SK-N-MC (cell line): ENCODE results near the gene TDP1.

Experiments used
- EZH2 ChIP-seq: fragments of 200-600 bp; sonication (generic); IDR thresholded peaks from one replicate; pipeline ENCODE4 v1.6.1; 2017; ENCODE audit warnings: antibody characterized with exemption
- FOXP2 ChIP-seq: optimal IDR thresholded peaks from 2 replicates; pipeline ENCODE3; 2011; ENCODE audit warnings: mild to moderate bottlenecking, moderate library complexity; ENCODE audit not compliant: insufficient read depth; ENCODE audit errors: extremely low read length, control extremely low read depth
- POLR2AphosphoS5 ChIP-seq: IDR thresholded peaks from 2 replicates; pipeline ENCODE4 v1.6.1; 2012; ENCODE audit warnings: mild to moderate bottlenecking, low read depth, low read length, borderline replicate concordance

- TF ChIP-seq EZH2 = no peak
- TF ChIP-seq POLR2AphosphoS5 = no peak
- no peak for TF ChIP-seq FOXP2
These were observed 132.4 kb downstream of the TDP1 start for GRCh38 chr14:90088176-90088575.
